A549 treated with DMSO at 1 μM for 4 hours (cell line): Measurements from ENCODE around the gene CARD18. TPM values are rescaled to one million over a fixed set of nuclear protein-coding genes. Genes with fewer than 3 reads are reported as not detected.

Experiments
- total RNA-seq: library from RNA; stranded (reverse); fragments of 200-300 nt; extraction: Qiagen RNA extraction; gene quantifications from 5 replicates; pipeline ENCODE4 v1.2.3, GENCODE V29; 2022; ENCODE audit warnings: low read depth

The CARD18 gene, protein sequence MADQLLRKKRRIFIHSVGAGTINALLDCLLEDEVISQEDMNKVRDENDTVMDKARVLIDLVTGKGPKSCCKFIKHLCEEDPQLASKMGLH
- total RNA-seq: not detected in 5 replicates

DNA sequence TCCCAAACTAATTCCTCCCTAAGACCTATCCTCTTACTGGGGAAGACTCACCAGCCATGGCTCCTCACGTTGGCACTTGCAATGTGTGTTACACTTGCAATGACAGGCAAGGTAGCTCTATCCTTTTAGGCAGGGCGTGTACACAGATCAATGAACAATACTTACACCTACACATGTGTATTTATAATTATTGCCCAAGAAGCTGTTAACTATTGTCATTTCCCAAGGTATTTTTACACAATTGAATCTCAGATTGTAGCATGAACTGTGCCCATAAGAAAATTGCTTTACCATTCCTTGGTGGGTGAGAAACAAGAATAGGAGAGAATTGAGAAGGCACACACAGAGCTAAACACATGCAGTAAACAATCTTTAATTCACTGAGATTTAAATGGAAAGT is at the start of gene CARD18:
Gene CARD18 (minus strand): TSS at position 101 of the 400 bp plus-strand sequence. CDS start 43 bp downstream, at position 58.

Other genes with a start within 250 kb of the CARD18 start
- gene CASP12, start 241.3 kb downstream of the CARD18 start, total RNA-seq: not detected in 5 replicates
- gene CASP4, start 171.2 kb downstream of the CARD18 start, total RNA-seq: 5.0 to 7.0 TPM (median 5.8 TPM) in 5 replicates
- not detected in 5 replicates for gene CASP5, start 116.6 kb downstream of the CARD18 start, total RNA-seq
- gene CASP1, start 104.6 kb downstream of the CARD18 start, total RNA-seq: 0.15 to 1.0 TPM (median 0.41 TPM) in 5 replicates
- gene CARD16, start 94.4 kb downstream of the CARD18 start, total RNA-seq: not detected in 5 replicates